Epithelial cell of prostate (primary cell): Measurements from ENCODE around the gene BUD13.
A peak's percentile ranks its signal among the peaks of the same experiment; 100 is the strongest.

ENCODE experiments used
- DNase-seq: peaks from one replicate; pipeline ENCODE4 v3.0.0-alpha.2; 2011; ENCODE audit warnings: low read depth, low spot score
- H3K27ac ChIP-seq: fragments of 450-650 bp; 2 replicates; pipeline ENCODE4 v1.5.1; 2017; ENCODE audit warnings: mild to moderate bottlenecking

The BUD13 gene

DNA sequence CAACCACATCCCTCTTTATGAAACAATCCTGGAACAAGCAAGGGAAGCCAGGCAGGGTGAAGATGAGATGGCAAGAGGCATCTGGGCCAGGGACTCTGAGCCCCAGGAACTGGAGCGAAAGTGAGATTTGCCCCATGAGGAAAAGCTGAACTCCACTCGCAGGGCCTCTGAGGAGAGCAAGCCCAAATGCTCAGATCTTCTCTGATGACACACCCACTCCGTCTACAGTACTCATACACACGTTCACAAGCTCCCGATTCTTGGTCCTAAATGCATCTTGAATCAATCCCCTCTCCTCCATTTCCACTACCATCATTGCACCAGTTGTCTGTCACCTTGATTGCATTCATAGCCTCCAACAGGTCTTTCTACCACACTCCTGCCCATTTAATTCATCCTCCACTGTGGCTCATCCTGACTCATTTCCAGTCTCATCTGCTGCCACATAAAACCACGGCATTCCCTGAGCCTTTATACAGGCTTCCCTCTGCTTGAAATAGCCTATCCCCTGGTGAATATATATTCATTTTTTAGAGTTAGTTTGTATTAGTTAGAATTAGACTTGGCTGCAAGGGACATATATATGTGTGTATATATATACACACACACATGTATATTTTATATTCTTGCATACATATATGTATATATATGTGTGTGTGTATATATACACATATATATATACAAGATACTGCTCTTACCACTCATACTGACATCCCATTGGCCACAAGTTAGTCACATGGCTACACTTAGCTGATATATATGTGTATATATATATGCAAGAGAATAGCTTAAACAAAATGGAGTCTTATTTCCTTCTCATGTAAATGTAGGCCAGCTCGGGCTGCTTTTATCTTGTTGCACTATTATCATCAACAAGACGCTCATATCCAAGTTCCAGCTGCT is 20.3 kb upstream of the BUD13 start:
- peak; percentile 50 for DNase-seq
- H3K27ac ChIP-seq = peak overlapping the region; percentile 17

DNA sequence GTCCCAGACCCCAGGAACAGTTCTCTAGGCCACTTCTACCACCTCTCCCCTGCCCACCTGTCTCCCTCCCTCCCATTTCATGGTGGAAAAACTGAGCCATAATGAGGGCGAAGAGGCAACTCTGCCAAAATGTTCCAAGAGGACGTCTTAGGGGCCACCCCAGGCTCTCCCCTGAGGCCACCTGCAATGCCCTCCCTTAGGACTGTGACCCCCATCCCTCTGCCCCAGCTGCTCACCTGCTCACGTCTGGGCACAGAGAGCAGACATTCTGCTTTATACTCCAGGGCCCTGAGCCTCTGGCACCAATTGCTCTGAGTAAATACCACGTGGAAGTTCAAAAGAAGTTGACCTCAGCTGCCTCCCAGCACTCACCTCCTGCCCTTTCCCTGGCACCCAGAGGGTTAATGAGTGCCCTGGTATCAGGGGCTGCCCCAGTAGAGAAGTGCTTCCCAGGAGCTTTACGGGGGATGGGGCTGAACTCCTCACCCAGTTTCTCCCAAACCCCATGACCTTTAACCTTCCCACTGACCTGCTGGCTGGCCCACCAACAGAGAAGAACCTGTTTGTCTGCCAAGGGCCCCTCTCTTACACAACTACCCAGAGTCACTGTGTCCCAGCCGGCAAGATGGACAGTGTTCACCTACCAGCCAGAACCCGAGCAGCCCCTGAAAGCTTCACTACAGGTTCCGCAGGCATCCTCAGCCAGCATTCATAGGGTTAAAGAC is 19.5 kb upstream of the BUD13 start:
- peak overlapping the region; percentile 17 for H3K27ac ChIP-seq
- no peak for DNase-seq

DNA sequence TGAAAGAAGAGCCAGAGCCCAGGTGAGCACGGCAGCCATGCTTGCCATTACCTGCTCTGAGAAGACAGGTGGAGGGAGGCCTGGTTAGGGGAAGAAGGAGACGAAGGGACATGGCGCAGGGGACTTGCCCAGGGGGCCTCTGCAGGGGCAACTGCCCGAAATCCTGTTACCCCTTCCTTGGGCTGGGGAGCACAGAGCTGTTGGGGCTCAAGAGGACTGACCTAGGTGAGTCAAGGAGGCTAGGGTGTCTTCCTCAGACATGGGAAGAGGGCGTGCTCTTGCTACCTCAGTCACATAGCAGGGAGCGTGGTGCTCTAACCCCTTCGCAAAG is 19.0 kb upstream of the BUD13 start, which contains the start of gene APOA5:
Gene APOA5, minus strand, starts transcription at position 67 of the 331 bp plus-strand sequence. Its CDS starts 19 bp downstream, at position 48.
- H3K27ac ChIP-seq = peak within 1 kb of the TSS; percentile 17
- DNase-seq = no peak

DNA sequence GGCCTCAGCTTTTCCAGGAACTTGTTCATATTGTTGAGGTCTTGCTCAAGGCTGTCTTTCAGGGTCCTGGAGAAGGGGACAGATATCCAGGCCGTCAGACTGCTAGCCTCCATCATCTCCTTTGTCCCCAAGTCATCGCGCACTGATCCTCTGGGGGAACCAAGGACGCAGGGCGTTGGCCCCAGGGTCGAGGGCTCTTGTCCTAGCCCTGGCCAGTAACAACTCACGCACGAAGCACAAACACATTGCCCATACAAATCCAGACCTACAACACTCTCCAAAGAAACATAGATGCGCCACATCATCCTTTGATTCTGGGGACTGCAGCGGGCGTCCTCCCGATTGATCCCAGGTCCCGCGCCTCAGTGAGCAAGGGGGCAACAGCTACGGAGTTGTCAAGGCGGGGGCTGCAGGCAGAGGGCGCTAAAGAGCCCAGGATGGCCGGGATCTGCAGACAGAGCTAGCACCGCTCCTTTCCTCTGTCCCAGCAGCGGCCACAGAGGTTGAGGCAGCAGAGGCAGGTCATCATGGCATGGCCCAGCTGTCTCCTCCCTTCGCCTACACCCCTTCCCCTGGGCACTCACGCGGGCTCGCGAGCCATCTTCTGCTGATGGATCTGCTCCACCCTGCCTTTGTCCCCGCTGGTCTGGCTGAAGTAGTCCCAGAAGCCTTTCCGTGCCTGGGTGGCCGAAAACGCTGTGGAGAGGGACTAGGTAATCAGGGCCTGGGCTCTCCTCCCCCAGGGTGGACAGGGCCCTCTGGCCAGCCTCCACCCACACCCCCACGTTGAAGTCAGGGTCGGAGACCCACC is 18.4 kb upstream of the BUD13 start:
- no peak for DNase-seq
- no peak overlapping the region for H3K27ac ChIP-seq

DNA sequence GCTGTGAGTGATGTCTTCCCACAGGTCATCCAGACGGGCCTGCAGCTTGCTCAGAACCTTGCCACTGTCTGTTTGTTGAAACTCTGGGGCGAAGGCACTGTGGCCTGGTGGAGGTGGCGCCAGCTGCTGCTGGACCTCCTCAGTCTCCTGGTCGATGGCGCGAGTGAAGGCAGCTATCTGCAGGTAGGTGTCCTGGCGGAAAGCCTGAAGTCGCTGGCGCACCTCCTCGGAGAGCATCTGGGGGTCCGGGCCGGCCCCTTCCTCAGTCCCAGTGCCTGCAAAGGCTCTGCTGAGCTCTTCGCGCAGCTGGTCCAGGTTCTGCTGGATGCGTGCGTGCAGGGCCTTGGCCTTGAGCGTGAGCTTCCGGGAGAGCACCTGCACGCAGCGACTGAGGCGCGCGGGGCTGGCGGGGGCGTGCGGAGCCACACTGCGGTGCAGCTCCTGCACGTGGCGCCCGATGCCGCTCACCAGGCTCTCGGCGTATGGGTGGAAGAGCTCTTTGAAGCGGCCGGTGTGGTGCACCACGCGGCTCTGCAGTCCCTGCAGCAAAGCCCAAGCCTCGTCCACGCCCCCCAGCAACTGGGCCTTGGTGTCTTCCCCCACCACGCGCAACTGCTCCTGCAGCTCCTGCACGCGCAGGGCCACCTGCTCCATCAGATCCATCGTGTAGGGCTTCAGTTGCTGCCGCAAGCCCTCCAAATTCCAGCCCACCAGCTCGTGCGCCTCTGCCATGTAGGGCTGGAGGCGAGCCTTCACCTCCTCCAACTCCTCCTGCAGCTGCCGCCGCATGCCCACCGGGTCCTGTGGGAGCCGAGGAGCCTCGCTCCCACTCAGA is 17.6 kb upstream of the BUD13 start:
- no peak overlapping the region for H3K27ac ChIP-seq
- no peak for DNase-seq

DNA sequence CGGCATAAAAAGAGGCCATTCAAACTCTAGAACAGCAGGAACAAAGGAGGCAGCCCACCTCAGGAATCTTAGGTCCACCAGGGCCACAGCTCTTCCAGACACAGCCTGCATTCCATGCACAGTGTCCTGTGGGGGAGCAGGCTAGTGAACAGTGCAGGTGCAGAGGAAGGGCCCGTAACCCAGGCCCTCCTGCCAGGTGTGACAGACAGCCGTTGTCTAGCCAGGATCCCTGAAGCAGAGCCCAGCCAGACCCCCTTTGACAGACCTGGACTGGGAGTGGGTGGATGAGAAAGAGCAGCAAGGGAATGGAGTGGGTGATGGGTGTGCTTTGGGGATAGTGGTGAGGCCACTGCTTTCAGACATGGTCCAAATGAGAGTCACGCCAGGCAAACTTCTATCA is 16.2 kb upstream of the BUD13 start:
- no peak for DNase-seq
- H3K27ac ChIP-seq = no peak overlapping the region

DNA sequence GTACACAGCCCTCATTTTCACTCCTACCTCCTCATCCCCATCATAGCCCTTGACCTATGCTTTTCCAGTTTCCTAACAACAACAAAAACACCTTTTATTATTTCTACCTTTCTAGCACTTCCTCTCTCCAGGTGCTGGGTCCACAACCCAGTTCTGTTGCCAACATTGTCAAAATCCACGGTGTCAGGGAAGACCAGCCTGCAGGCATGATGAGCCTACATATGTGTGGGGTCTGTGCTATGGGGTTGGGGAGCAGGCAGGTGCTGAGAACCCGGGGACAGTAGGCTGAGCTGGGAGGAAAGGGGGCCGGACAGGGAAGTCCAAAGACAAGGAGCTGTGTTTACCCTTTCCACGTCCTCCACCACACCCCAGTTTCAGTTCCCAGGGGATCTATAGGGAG is 15.7 kb upstream of the BUD13 start:
- no peak for DNase-seq
- H3K27ac ChIP-seq = peak overlapping the region; percentile 60

DNA sequence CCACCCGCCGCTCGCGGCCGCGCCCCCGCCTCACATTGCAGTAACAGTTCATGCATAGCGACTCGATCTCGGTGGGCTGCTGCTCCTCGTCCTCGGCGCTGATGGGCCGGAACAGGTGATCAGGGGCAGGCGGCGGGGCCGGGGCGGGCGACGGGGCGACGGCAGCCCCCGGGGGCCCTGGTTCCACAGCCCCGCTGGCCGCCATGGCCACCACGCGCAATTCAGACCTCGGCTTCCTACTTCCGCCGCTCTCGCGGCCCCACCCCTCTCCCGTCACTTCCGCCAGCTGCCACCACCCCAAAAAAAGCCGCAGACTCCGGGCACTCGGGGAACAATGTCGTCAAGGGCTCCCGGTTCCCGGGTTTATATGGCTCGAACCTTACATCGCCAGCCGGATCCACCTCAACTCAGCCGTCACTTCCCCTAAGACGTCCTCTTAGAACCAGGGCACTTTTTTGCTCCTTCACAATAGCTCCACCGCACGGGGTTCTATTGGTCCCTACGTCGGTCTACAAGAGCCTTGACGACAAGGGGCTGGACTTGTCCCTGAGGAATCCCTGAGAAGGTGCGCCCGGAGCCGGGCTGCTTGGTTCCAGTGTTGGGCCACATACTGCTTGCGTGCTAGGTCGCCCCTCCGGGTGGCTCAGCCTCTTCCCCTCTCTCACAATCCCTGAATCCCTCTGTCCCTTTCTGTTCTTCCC is 15.1 kb upstream of the BUD13 start, which contains the start of gene ZPR1:
Gene ZPR1, minus strand, starts transcription at position 238 of the 701 bp plus-strand sequence. Its CDS starts 33 bp downstream, at position 205.
- peak within 1 kb of the TSS; percentile 60 for H3K27ac ChIP-seq
- no peak for DNase-seq

DNA sequence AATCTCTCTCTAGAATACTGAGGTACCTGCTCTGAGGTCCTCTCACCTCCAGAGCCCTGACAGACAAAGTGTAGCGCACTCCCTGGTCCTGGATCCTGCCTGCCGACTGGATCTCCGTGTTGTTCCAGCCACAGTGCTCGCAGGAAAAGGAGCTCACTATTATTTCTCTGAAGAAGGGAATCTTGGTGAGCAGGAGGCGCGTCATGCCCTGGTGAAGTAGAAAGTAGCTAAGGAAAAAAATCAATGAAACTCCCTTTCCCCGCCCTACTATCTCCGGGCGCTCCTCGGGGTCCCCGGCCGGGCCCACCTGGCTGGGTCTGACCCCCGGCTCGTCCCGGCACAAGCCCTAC is 14.6 kb upstream of the BUD13 start:
- DNase-seq = no peak

DNA sequence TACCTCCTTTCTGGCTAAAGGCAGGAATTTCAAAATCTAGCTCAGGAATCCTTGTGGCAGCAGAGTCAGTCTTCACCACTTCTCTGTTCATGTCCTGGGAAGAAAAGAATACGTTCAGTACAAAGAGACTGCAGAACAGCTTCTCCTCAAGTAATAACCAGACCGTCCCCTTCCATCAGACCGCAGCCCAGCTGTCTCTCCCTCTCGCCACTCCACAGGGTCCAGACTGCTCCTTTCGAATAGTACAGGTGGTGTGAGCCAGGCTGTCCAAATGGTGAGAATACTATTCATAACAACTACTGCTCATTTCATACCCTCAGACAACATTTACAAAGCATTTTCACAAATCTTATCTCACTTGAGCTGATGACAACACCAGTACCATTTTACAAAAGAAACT is 14.2 kb upstream of the BUD13 start:
- peak overlapping the region; percentile 60 for H3K27ac ChIP-seq
- DNase-seq = no peak

More for the DNA sequence above, 14.6 kb upstream of the BUD13 start:
- peak overlapping the region; percentile 60 for H3K27ac ChIP-seq

DNA sequence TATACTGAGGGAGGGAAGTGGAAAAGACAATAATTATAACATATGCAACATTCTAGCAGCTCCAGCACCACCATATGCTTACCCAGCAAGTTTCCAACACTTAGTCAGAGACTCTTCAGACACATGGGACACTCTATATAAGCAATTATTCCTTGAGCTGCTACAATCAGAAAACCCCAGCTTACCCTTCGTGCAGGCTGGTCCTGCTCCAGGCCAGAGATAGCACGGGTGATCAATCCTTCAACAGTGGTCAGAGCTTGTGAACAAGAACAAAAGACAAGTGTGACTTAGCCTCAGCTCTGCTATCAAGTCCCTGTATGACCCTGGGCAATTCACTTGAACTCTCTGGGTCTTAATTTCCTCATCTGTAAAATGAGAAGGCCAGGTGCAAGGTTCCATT is 13.5 kb upstream of the BUD13 start:
- H3K27ac ChIP-seq = no peak overlapping the region
- no peak for DNase-seq

DNA sequence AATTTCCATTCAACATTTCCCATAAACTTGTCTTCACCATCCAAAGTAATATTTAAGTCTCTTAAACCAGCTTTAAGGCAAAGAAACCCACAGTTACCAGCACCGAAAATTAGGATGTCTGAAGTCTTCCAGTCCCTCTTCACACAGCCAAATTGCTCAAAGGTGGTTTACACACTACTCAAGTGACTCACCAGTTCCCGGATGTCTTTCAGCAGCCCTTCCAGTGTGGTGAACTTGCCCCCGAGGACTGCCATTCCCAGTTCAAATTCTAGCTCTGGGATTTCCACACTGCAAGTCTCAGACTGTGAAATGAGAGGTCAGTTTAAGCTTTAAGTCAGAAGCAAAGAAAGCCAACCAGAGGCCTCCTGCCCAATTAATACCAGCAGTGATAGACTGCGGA is 9.9 kb upstream of the BUD13 start:
- no peak for DNase-seq
- no peak overlapping the region for H3K27ac ChIP-seq

DNA sequence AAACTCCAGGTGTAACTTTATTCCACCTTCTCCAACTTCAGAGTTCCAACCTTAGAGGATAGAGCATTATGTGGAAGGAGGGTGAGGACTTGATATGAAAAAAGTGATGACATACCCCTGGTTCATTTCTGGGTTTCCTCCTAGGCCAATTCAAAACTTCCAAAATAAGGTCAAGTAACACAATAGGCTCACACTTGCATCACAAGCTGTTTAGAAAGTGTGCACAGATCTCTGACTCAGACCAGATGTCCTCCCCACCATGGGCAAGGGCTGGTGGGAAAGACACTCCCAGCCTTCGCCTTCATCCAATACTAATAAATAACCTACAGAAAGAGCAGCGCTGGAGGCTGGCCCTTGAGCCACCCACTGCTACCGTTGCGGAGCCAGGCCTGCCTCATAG is 5.8 kb upstream of the BUD13 start:
- no peak for DNase-seq
- no peak overlapping the region for H3K27ac ChIP-seq

DNA sequence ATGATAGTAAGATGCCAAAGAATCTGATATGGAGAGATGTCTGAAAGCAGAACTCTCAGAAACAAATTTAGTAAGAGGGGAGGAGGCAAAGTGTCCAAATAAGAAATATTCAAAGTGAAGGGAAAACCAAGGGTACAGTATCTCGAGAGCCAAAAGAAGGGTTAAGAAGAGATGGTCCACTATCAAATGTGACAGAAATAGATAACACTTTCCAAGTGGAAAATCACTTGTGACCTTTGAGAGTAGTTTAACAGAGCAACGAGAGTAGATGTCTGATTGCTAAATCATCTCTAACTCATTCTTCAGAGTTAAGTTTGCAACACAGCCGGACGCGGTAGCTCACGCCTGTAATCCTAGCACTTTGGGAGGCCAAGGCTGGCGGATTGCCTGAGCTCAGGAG is 4.3 kb upstream of the BUD13 start:
- no peak overlapping the region for H3K27ac ChIP-seq
- no peak for DNase-seq

DNA sequence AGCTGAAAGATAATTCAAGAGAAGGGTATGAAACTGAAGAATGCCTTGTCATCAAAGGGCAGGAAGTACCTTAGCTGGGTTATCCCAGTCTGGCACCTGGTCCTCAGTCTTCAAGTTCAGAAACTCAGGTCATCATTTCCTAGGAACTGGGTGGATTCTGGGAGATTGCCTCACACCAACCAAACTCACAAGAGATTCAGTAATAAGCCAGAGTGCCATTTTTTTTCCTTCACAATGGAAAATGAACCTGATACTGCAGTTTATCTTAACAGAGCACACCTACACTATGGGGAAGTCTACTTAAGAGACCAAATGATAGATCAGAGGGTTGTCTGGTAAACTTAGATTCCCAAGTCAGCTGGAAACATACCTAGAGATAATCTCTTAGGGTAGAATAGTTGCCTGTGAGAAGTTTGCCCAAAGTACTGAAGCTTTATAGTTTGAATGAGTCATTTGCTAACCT is 3.8 kb upstream of the BUD13 start:
- no peak for DNase-seq
- H3K27ac ChIP-seq = no peak overlapping the region

DNA sequence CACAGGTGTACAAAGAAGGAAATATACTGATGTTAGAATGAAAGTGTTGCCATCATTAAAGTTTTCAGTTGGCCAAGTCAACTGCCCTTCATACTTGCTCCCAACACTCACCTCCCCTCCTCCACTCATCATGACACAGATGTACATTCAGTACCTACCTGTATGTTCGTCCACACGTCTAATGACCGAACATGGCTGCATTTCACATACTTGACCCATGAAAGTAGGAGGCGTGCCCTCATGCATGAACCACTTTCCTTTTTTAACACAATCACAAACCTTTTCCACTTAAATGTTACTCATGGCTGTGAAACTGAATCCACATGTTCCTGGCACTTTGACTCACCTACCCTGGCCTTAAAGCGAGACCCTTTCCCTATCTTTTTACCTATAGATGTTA is 3.2 kb upstream of the BUD13 start:
- H3K27ac ChIP-seq = no peak overlapping the region
- no peak for DNase-seq

DNA sequence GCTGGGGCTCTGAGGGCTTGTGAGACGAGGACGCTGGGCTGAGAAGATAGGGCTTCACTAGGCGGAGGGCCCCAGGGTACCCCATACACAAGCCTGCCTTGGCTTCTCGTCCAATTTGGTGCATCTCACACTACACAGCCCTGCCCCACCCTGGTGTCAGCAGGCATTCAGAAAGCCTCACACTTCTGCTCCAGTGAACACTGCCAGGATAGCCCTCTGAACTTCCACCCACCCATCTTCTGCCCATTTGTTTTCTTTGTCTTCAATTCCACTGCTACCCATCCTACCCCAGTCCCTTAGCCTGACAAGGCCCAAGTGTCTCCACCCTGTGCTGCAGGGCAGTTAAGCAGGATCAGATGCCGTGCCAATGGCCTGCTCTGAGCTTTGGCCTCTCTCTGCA is 1.9 kb upstream of the BUD13 start:
- no peak overlapping the region for H3K27ac ChIP-seq
- no peak for DNase-seq

DNA sequence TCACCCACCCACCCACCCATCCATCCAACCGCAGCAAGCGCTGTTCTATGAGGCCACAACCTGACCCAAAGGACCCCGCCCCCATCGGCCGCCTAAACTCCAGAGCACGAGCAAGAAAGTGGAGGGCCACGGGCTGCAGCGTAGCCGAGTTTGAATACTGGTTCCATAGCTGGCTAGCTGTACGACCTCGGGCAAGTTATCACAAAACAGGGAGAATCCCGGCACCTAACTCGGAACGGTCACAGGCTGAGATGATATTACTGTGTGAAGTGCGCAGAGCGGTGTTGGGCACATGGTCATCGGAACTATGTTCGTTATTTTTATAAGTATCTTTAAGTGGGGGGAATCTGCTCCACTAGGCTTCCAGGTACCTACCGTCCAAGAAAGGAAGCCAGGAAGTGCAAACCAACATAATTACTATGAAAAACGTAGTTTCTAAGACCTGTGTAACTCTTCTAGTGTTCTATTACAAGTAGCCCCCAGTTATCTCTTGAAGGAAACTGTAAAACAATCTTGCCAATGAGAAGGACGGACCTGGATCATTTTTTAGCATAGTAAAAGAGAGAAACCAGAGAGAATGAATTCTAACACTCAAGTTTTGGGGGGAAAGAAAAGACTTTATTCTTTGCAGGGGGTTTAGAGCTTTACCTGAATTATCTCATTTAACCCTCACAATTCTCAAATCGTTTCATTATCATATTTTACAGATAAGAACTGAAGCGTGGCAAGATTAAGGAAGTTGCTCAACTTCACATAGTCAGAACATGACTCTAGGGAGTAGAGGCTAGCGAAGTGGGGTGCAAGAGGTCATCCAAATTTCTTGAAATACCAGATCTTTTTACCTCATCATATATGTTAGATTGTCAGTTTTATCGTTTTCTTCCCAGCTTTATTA is 663 bp upstream of the BUD13 start:
- DNase-seq = no peak
- H3K27ac ChIP-seq = peak overlapping the region; percentile 79
